Measurements from ENCODE around the gene EDDM3A. TPM values are rescaled to one million over a fixed set of nuclear protein-coding genes. Genes with fewer than 3 reads are reported as not detected.

EDDM3A gene
- total RNA-seq, 3 donors from 2014 or later (not counting 1 experiment from before 2014, with no cell fraction given), result not detected

DNA sequence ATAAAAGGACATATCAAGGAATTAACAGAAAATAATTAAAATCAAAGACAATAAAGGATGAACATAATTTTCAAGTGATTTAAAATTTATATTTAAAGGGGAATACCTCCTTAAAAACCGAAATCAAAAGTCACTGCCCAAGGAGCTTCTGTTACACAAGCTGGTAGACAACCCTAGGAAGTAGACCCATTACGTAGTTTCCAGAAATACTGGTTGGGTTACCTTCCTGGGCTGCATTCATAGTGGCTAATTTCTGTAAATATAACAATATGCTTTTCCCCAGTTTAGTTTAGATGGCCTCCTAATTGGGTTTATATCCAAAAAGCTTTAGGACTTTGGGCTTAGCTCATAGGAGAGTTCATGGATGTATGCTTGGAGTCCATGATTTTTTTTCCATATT is 2.1 kb upstream of the EDDM3A start:
- intact Hi-C loops (cut with micrococcal nuclease), result no loop called here
- no peak overlapping the region for H3K27ac Mint-ChIP-seq
- no peaks in the 10 kb centered on the region for H3K36me3 Mint-ChIP-seq
- peaks cover 0 to 3% of the 10 kb centered on the region in 2 donors for H3K27me3 Mint-ChIP-seq (ENCODE audit: low read depth in 2 of 2)
- 90% methylated on average over 2 of the region's 2 CpGs for WGBS (ENCODE audit: insufficient coverage)
- TF ChIP-seq, protein P1, sequence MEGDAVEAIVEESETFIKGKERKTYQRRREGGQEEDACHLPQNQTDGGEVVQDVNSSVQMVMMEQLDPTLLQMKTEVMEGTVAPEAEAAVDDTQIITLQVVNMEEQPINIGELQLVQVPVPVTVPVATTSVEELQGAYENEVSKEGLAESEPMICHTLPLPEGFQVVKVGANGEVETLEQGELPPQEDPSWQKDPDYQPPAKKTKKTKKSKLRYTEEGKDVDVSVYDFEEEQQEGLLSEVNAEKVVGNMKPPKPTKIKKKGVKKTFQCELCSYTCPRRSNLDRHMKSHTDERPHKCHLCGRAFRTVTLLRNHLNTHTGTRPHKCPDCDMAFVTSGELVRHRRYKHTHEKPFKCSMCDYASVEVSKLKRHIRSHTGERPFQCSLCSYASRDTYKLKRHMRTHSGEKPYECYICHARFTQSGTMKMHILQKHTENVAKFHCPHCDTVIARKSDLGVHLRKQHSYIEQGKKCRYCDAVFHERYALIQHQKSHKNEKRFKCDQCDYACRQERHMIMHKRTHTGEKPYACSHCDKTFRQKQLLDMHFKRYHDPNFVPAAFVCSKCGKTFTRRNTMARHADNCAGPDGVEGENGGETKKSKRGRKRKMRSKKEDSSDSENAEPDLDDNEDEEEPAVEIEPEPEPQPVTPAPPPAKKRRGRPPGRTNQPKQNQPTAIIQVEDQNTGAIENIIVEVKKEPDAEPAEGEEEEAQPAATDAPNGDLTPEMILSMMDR (IDR thresholded peaks at IDR 0.05), result no peak
- ATAC-seq (no peak), DNase-seq (no peak)
- Histone ChIP-seq H3K4me1 (ENCODE audit: control insufficient read depth, insufficient read depth, low read length) (no peaks in the 10 kb centered on the region), H3K36me3 (ENCODE audit: control insufficient read depth, insufficient read depth, low read length) (no peaks in the 10 kb centered on the region), H3K27ac (ENCODE audit: low read length) (no peak overlapping the region), H3K27me3 (ENCODE audit: control insufficient read depth, insufficient read depth, low read length) (no peaks in the 10 kb centered on the region), H3K9me3 (ENCODE audit: control insufficient read depth, insufficient read depth, low read length) (no peaks in the 10 kb centered on the region), H3K4me3 (ENCODE audit: low read length) (no peak overlapping the region)
- no peaks in the 10 kb centered on the region for H3K4me1 Mint-ChIP-seq
- H3K9me3 Mint-ChIP-seq, result no peaks in the 10 kb centered on the region
- H3K4me3 Mint-ChIP-seq, result no peak overlapping the region

DNA sequence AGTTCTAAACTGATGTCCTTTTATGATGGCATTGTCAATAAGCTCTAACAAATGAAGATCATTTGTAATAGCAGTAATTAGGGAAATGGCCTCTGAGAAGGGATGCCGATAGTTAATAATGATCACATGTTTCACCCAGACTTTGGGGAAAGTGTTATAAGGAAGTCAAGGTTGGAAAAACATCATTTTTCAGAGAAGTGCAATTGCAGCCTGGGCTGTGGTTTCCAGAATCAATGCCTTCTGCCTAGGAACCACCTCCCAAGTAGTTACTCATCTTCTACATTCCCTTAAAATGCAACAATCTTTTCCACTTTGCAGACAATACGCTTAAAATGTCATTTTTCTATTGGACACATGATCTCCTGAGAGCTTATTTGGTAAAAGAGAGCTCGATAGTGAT is 879 bp downstream of the EDDM3A start:
- intact Hi-C loops (cut with micrococcal nuclease), result no loop called here
- Mint-ChIP-seq H3K27me3 (ENCODE audit: low read depth in 2 of 2) (peaks cover 8 to 13% of the 10 kb centered on the region in 2 donors), H3K4me3 (no peak overlapping the region), H3K27ac (no peak overlapping the region), H3K4me1 (no peaks in the 10 kb centered on the region), H3K9me3 (no peaks in the 10 kb centered on the region), H3K36me3 (peaks cover under 1% of the 10 kb centered on the region)
- DNase-seq (no peak), ATAC-seq (no peak)
- H3K36me3 ChIP-seq (ENCODE audit: control insufficient read depth, insufficient read depth, low read length), result no peaks in the 10 kb centered on the region
- no peaks in the 10 kb centered on the region for H3K4me1 ChIP-seq (ENCODE audit: control insufficient read depth, insufficient read depth, low read length)
- no peaks in the 10 kb centered on the region for H3K27me3 ChIP-seq (ENCODE audit: control insufficient read depth, insufficient read depth, low read length)
- H3K4me3 ChIP-seq (ENCODE audit: low read length), result no peak overlapping the region
- H3K9me3 ChIP-seq (ENCODE audit: control insufficient read depth, insufficient read depth, low read length), result no peaks in the 10 kb centered on the region
- TF ChIP-seq, protein P1 (IDR thresholded peaks at IDR 0.05), result no peak
- 94% methylated on average over 3 of the region's 3 CpGs for WGBS (ENCODE audit: insufficient coverage)
- H3K27ac ChIP-seq (ENCODE audit: low read length), result no peak overlapping the region

DNA sequence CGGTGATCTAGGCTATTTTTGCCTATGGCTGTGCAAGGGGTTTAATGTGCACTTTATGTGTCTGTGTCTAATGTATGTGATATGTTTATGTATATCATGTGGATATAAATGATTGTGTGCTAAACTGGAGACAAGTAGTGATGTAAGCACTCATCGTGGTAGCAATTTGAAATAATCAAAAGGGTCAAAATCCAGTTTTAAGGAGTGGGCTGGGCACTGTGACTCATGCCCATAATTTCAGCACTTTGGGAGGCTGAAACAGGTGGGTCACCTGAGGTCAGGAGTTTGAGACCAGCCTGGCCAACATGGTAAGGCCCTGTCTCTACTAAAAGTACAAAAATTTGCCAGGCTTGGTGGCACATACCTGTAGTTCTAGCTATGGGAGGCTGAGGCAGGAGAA is 2.8 kb downstream of the EDDM3A start:
- no peak overlapping the region for H3K4me3 Mint-ChIP-seq
- peaks cover 7% of the 10 kb centered on the region for H3K36me3 Mint-ChIP-seq
- WGBS (ENCODE audit: insufficient coverage), result 94% methylated on average over 2 of the region's 2 CpGs
- TF ChIP-seq, protein P1 (IDR thresholded peaks at IDR 0.05), result no peak
- Histone ChIP-seq H3K27ac (ENCODE audit: low read length) (no peak overlapping the region), H3K36me3 (ENCODE audit: control insufficient read depth, insufficient read depth, low read length) (no peaks in the 10 kb centered on the region), H3K4me1 (ENCODE audit: control insufficient read depth, insufficient read depth, low read length) (no peaks in the 10 kb centered on the region), H3K9me3 (ENCODE audit: control insufficient read depth, insufficient read depth, low read length) (peaks cover 10% of the 10 kb centered on the region), H3K27me3 (ENCODE audit: control insufficient read depth, insufficient read depth, low read length) (no peaks in the 10 kb centered on the region), H3K4me3 (ENCODE audit: low read length) (no peak overlapping the region)
- no peak for DNase-seq
- intact Hi-C loops (cut with micrococcal nuclease), result no loop called here
- ATAC-seq, result no peak
- H3K9me3 Mint-ChIP-seq, result peaks cover 0 to 6% of the 10 kb centered on the region in 2 donors
- no peaks in the 10 kb centered on the region for H3K4me1 Mint-ChIP-seq
- H3K27me3 Mint-ChIP-seq (ENCODE audit: low read depth in 2 of 2), result peaks cover 13 to 20% of the 10 kb centered on the region in 2 donors
- H3K27ac Mint-ChIP-seq, result no peak overlapping the region

DNA sequence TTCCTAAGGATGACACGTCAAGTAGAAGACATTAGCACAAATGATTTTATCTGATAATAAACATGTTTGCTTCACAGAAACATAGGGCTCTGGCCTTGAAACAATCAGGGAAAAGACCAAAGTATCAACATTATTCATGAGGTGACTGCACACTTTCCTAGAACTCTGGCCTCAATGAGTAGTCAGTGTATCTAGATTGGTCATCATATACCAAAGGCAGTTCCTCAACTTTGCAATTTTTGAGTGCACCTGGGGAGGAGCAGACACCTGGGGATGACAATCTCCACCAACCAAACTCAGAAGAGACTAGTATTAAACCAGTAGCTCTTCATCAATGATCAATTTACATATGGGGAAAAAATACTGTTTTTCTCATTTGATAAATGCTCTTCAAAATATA is 4.5 kb downstream of the EDDM3A start:
- 89% methylated on average over 1 of the region's 1 CpG for WGBS (ENCODE audit: insufficient coverage)
- peaks cover 7% of the 10 kb centered on the region for H3K36me3 Mint-ChIP-seq

More for the DNA sequence above, 4.5 kb downstream of the EDDM3A start:
- TF ChIP-seq, protein P1 (IDR thresholded peaks at IDR 0.05), result no peak
- H3K36me3 ChIP-seq (ENCODE audit: control insufficient read depth, insufficient read depth, low read length), result no peaks in the 10 kb centered on the region
- no peak overlapping the region for H3K4me3 ChIP-seq (ENCODE audit: low read length)
- Mint-ChIP-seq H3K27ac (no peak overlapping the region), H3K9me3 (peaks cover 0 to 6% of the 10 kb centered on the region in 2 donors), H3K4me1 (no peaks in the 10 kb centered on the region), H3K4me3 (no peak overlapping the region), H3K27me3 (ENCODE audit: low read depth in 2 of 2) (peaks cover 13 to 20% of the 10 kb centered on the region in 2 donors)
- DNase-seq (no peak), ATAC-seq (no peak)
- H3K27me3 ChIP-seq (ENCODE audit: control insufficient read depth, insufficient read depth, low read length), result no peaks in the 10 kb centered on the region
- intact Hi-C loops (cut with micrococcal nuclease), result no loop called here
- peaks cover 10% of the 10 kb centered on the region for H3K9me3 ChIP-seq (ENCODE audit: control insufficient read depth, insufficient read depth, low read length)
- H3K4me1 ChIP-seq (ENCODE audit: control insufficient read depth, insufficient read depth, low read length), result no peaks in the 10 kb centered on the region
- no peak overlapping the region for H3K27ac ChIP-seq (ENCODE audit: low read length)

Data from natural killer cell (primary cell).